OCI-LY7 (cell line): ENCODE measurements around the gene TTC19. TPM values are rescaled to one million over a fixed set of nuclear protein-coding genes. Genes with fewer than 3 reads are reported as not detected.

Experiments
- BruUV-seq: library from RNA; stranded (reverse); fragments of 400-500 nt; replicated peaks from 2 replicates; lab custom pipeline; 2021; lab: Mats Ljungman, UMichigan
- CTCF ChIA-PET: fragments of 300-600 bp; sonication (Branson Sonifier 250); formaldehyde crosslinking; loops from one replicate; lab custom pipeline; 2022; ENCODE audit warnings: antibody characterized with exemption; ENCODE audit not compliant: unreplicated experiment; lab: Charles Lee
- POLR2A ChIA-PET: fragments of 300-600 bp; sonication (Branson Sonifier 250); formaldehyde crosslinking; loops from one replicate; lab custom pipeline; 2022; ENCODE audit warnings: antibody characterized with exemption; lab: Charles Lee
- DNase-seq: peaks from one replicate; pipeline ENCODE4 v3.0.0-alpha.2; 2015; ENCODE audit warnings: low spot score
- H2AFZ ChIP-seq: fragments of 200-600 bp; sonication (generic), shearing (Covaris generic); 2 replicates; pipeline ENCODE4 v1.6.1; 2014; ENCODE audit warnings: mild to moderate bottlenecking, antibody characterized with exemption, low read length, moderate library complexity
- H3K27ac ChIP-seq: fragments of 200-600 bp; sonication (generic); 2 replicates; pipeline ENCODE4 v1.5.1; 2014; ENCODE audit warnings: mixed run types, low read depth, mild to moderate bottlenecking, moderate library complexity, low read length, inconsistent platforms; ENCODE audit not compliant: poor library complexity, severe bottlenecking
- H3K36me3 ChIP-seq: fragments of 200-600 bp; sonication (generic); 2 replicates; pipeline ENCODE4 v1.6.1; 2014; ENCODE audit warnings: mild to moderate bottlenecking, antibody characterized with exemption, low read length, moderate library complexity, mixed read lengths; ENCODE audit not compliant: insufficient read depth
- H3K4me1 ChIP-seq: fragments of 200-600 bp; sonication (generic); 2 replicates; pipeline ENCODE4 v1.5.1; 2014; ENCODE audit warnings: mild to moderate bottlenecking, low read length; ENCODE audit not compliant: insufficient read depth, poor library complexity, severe bottlenecking
- H3K4me2 ChIP-seq: fragments of 200-600 bp; sonication (generic); 2 replicates; pipeline ENCODE4 v1.6.1; 2014; ENCODE audit warnings: mild to moderate bottlenecking, low read length
- H3K4me3 ChIP-seq: fragments of 200-600 bp; sonication (generic); 2 replicates; pipeline ENCODE4 v1.5.1; 2014; ENCODE audit warnings: mild to moderate bottlenecking, low read depth, low read length; ENCODE audit not compliant: poor library complexity, severe bottlenecking
- H3K79me2 ChIP-seq: fragments of 200-600 bp; sonication (generic); 2 replicates; pipeline ENCODE4 v1.6.1; 2016; ENCODE audit warnings: low read depth, mild to moderate bottlenecking, low read length, moderate library complexity, mixed read lengths; ENCODE audit not compliant: insufficient read depth
- H3K9me2 ChIP-seq: fragments of 200-600 bp; sonication (generic); 2 replicates; pipeline ENCODE4 v1.6.1; 2016; ENCODE audit warnings: mild to moderate bottlenecking, low read length, mixed read lengths; ENCODE audit not compliant: insufficient read depth
- H3K9me3 ChIP-seq: fragments of 200-600 bp; sonication (generic); 2 replicates; pipeline ENCODE4 v1.6.1; 2014; ENCODE audit warnings: mild to moderate bottlenecking, mixed run types, low read length, mixed read lengths
- H4K20me1 ChIP-seq: fragments of 200-600 bp; sonication (generic); 2 replicates; pipeline ENCODE4 v1.6.1; 2014; ENCODE audit warnings: mild to moderate bottlenecking, antibody characterized with exemption, low read length, moderate library complexity, mixed read lengths; ENCODE audit not compliant: insufficient read depth
- EZH2phosphoT487 ChIP-seq: fragments of 200-600 bp; sonication (generic); IDR thresholded peaks from 2 replicates; pipeline ENCODE4 v1.6.1; 2018; ENCODE audit warnings: low read depth, borderline replicate concordance, mild to moderate bottlenecking, mixed run types, antibody characterized with exemption, low read length, moderate library complexity, mixed read lengths
- intact Hi-C: fragments of 100-400 bp; cut with micrococcal nuclease; formaldehyde crosslinking; loops from one replicate; pipeline ENCODE4 v1.10.0; 2022; ENCODE audit not compliant: unreplicated experiment
- total RNA-seq, 2 experiments: library from RNA; depleted of rRNA in 1 of 2; stranded (reverse); fragments of >200 nt in 1 of 2; shearing (Covaris generic) in 1 of 2; gene quantifications; 2 replicates each; pipeline ENCODE4 v1.2.3, GENCODE V29; 2014 to 2022
- TF ChIP-seq, protein P1 (sequence below): fragments of 200-600 bp; sonication (generic); conservative IDR thresholded peaks from 2 replicates; pipeline ENCODE4 v1.5.1; 2014; ENCODE audit warnings: mild to moderate bottlenecking, antibody characterized with exemption, low read length, moderate library complexity, mixed read lengths

Gene TTC19
- total RNA-seq, 2 experiments from 2014 or later: 42.0 to 43.7 TPM

DNA sequence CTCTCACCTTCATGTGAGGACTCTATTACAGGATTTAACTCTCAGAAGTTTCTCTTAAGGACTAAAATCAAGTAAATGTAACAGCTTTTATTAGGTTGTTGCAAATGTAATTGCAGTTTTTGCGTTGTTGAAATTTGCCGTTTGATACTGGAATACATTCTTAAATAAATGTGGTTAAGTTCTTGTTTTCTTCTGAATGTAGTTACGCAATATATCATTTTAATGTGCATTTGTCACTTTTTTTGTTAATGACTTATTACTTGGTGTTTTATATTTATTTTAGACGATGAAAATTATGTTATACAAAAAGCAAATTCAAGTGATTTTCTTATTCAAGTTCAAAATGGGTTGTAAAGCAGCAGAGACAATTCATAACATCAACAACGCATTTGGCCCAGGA lies 76.3 kb downstream of the TTC19 start:
- Histone ChIP-seq H3K27ac (no peak overlapping the region), H3K9me3 (no peaks in the 10 kb centered on the region)
- no TSS peak for BruUV-seq

More for the DNA sequence above, 76.3 kb downstream of the TTC19 start:
- H3K4me2 ChIP-seq: no peak overlapping the region
- H4K20me1 ChIP-seq: no peaks in the 10 kb centered on the region
- H3K36me3 ChIP-seq: peaks cover 79% of the 10 kb centered on the region
- no peak for TF ChIP-seq EZH2phosphoT487
- TF ChIP-seq, protein P1, sequence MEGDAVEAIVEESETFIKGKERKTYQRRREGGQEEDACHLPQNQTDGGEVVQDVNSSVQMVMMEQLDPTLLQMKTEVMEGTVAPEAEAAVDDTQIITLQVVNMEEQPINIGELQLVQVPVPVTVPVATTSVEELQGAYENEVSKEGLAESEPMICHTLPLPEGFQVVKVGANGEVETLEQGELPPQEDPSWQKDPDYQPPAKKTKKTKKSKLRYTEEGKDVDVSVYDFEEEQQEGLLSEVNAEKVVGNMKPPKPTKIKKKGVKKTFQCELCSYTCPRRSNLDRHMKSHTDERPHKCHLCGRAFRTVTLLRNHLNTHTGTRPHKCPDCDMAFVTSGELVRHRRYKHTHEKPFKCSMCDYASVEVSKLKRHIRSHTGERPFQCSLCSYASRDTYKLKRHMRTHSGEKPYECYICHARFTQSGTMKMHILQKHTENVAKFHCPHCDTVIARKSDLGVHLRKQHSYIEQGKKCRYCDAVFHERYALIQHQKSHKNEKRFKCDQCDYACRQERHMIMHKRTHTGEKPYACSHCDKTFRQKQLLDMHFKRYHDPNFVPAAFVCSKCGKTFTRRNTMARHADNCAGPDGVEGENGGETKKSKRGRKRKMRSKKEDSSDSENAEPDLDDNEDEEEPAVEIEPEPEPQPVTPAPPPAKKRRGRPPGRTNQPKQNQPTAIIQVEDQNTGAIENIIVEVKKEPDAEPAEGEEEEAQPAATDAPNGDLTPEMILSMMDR: no peak
- intact Hi-C loops: no loop called here
- H3K79me2 ChIP-seq: no peaks in the 10 kb centered on the region
- no peaks in the 10 kb centered on the region for H3K9me2 ChIP-seq
- no peak overlapping the region for H2AFZ ChIP-seq
- no peak overlapping the region for H3K4me3 ChIP-seq
- ChIA-PET POLR2A (no interaction called here), CTCF (no interaction called here)
- DNase-seq: no peak
- no peaks in the 10 kb centered on the region for H3K4me1 ChIP-seq

Other genes starting within 250 kb of the TTC19 start
- not detected in 2 replicates for gene ADORA2B, start 54.7 kb upstream of the TTC19 start, total RNA-seq (2014; rRNA removed; shearing (Covaris generic))
- gene ADORA2B, start 54.7 kb upstream of the TTC19 start, total RNA-seq (2022): not detected in 2 replicates
- gene ZSWIM7, start 120 bp upstream of the TTC19 start, total RNA-seq (2014; rRNA removed; shearing (Covaris generic)): 27.2 and 34.7 TPM in 2 replicates
- 27.4 and 33.2 TPM in 2 replicates for gene ZSWIM7, start 120 bp upstream of the TTC19 start, total RNA-seq (2022)
- gene NCOR1, start 215.7 kb downstream of the TTC19 start, total RNA-seq (2014; rRNA removed; shearing (Covaris generic)): 68.0 and 80.6 TPM in 2 replicates
- gene NCOR1, start 215.7 kb downstream of the TTC19 start, total RNA-seq (2022): 134 and 157 TPM in 2 replicates
- gene PIGL, start 217.4 kb downstream of the TTC19 start, total RNA-seq (2014; rRNA removed; shearing (Covaris generic)): 38.1 and 39.4 TPM in 2 replicates
- gene PIGL, start 217.4 kb downstream of the TTC19 start, total RNA-seq (2022): 43.6 and 50.0 TPM in 2 replicates